H1 (cell line): ENCODE measurements around the gene AHRR. TPM values are rescaled to one million over a fixed set of nuclear protein-coding genes. Genes with fewer than 3 reads are reported as not detected.

Experiments
- CTCF ChIA-PET: fragments of 300-600 bp; sonication (Branson Sonifier 250); formaldehyde crosslinking; loops from one replicate; lab custom pipeline; 2021; ENCODE audit not compliant: partially characterized antibody; lab: Charles Lee
- POLR2A ChIA-PET: fragments of 300-600 bp; sonication (Branson Sonifier 250); formaldehyde crosslinking; loops from one replicate; lab custom pipeline; 2021; ENCODE audit warnings: inconsistent platforms; ENCODE audit not compliant: partially characterized antibody; lab: Charles Lee
- DNase-seq, 2 experiments: peaks; one replicate each; pipeline versions ENCODE4 v3.0.0 to v3.0.0-alpha.2; 2010 to 2022; ENCODE audit warnings: low spot score in 2 of 2, low read depth in 1 of 2, mixed read lengths in 1 of 2
- FAIRE-seq: peaks from 2 replicates; lab custom pipeline; 2011; peaks lifted over from hg19 to GRCh38; lab: Jason Lieb, UNC
- H2AFZ ChIP-seq: 2 replicates; pipeline ENCODE4 v1.8.1; 2012; ENCODE audit warnings: low read length, inconsistent platforms
- H2AK5ac ChIP-seq: 2 replicates; pipeline ENCODE4 v1.6.1; 2013; ENCODE audit warnings: low read depth, low read length
- H2BK120ac ChIP-seq: replicated peaks from 2 replicates; pipeline ENCODE3; 2013; ENCODE audit warnings: low read depth, low read length, inconsistent platforms
- H2BK12ac ChIP-seq: 2 replicates; pipeline ENCODE4 v1.6.1; 2013; ENCODE audit warnings: low read depth, low read length
- H2BK15ac ChIP-seq: 2 replicates; pipeline ENCODE4 v1.6.1; 2013; ENCODE audit warnings: low read length
- H2BK20ac ChIP-seq: 2 replicates; pipeline ENCODE4 v1.6.1; 2013; ENCODE audit warnings: low read length
- H2BK5ac ChIP-seq: 2 replicates; pipeline ENCODE4 v1.6.1; 2013; ENCODE audit warnings: low read depth, low read length
- H3K14ac ChIP-seq: 2 replicates; pipeline ENCODE4 v1.6.1; 2013; ENCODE audit warnings: inconsistent platforms; ENCODE audit not compliant: insufficient read length
- H3K18ac ChIP-seq: 2 replicates; pipeline ENCODE4 v1.6.1; 2013; ENCODE audit warnings: low read length; ENCODE audit errors: extremely low read depth
- H3K23ac ChIP-seq: 2 replicates; pipeline ENCODE4 v1.6.1; 2013; ENCODE audit warnings: inconsistent platforms; ENCODE audit not compliant: insufficient read length
- H3K23me2 ChIP-seq: 2 replicates; pipeline ENCODE4 v1.6.1; 2013; ENCODE audit warnings: low read depth, low read length
- H3K27ac ChIP-seq: 2 replicates; pipeline ENCODE4 v1.6.1; 2011; ENCODE audit warnings: low read depth, low read length, inconsistent platforms
- H3K27me3 ChIP-seq, 4 experiments: replicated peaks in 1 of 4; 1 replicate in 1 of 4; 2 replicates in 3 of 4; pipeline versions ENCODE4 v1.6.1 to v1.8.1; 2011 to 2013; ENCODE audit warnings: low read length in 3 of 4, mild to moderate bottlenecking in 3 of 4, inconsistent platforms in 2 of 4, mixed read lengths in 2 of 4, moderate library complexity in 1 of 4; ENCODE audit not compliant: control insufficient read depth in 3 of 4, insufficient read depth in 3 of 4; ENCODE audit errors: extremely low read depth in 1 of 4
- H3K36me3 ChIP-seq, 4 experiments: 2 replicates each; pipeline versions ENCODE4 v1.6.1 to v1.8.1; 2011 to 2013; ENCODE audit warnings: mild to moderate bottlenecking in 4 of 4, low read length in 3 of 4, moderate library complexity in 2 of 4, control low read depth in 1 of 4, inconsistent platforms in 1 of 4; ENCODE audit not compliant: insufficient read depth in 4 of 4, control insufficient read depth in 2 of 4
- H3K4ac ChIP-seq: replicated peaks from 2 replicates; pipeline ENCODE3; 2013; ENCODE audit warnings: low read length, low read depth, mixed read lengths, inconsistent platforms; ENCODE audit not compliant: insufficient read length
- H3K4me1 ChIP-seq, 4 experiments: replicated peaks in 1 of 4; 1 replicate in 1 of 4; 2 replicates in 3 of 4; pipeline versions ENCODE4 v1.6.1 to v1.8.1; 2011 to 2013; ENCODE audit warnings: low read length in 3 of 4, inconsistent platforms in 2 of 4, mixed read lengths in 1 of 4; ENCODE audit not compliant: insufficient read depth in 4 of 4, control insufficient read depth in 3 of 4
- H3K4me2 ChIP-seq, 2 experiments: 2 replicates each; pipeline versions ENCODE4 v1.6.1 to v1.8.1; 2011 to 2013; ENCODE audit warnings: low read depth in 2 of 2, low read length in 2 of 2, control low read depth in 1 of 2, inconsistent platforms in 1 of 2, mild to moderate bottlenecking in 1 of 2; ENCODE audit not compliant: insufficient read depth in 1 of 2
- H3K4me3 ChIP-seq, 4 experiments: fragments of 200-600, 300-600 bp in 1 of 4; sonication (generic), shearing (Covaris generic), sonication (Bioruptor Twin) in 1 of 4; 2 replicates each; pipeline versions ENCODE4 v1.5.1 to v1.8.1; 2011 to 2016; ENCODE audit warnings: low read length in 4 of 4, low read depth in 3 of 4, control low read depth in 2 of 4, inconsistent platforms in 2 of 4, mild to moderate bottlenecking in 2 of 4, mixed read lengths in 1 of 4, moderate library complexity in 1 of 4; ENCODE audit not compliant: insufficient read depth in 2 of 4; ENCODE audit errors: extremely low read depth in 1 of 4
- H3K56ac ChIP-seq: replicated peaks from 2 replicates; pipeline ENCODE3; 2013; ENCODE audit warnings: low read depth, mild to moderate bottlenecking, mixed read lengths, low read length, inconsistent platforms; ENCODE audit not compliant: insufficient read length
- H3K79me1 ChIP-seq: 2 replicates; pipeline ENCODE4 v1.6.1; 2013; ENCODE audit warnings: low read depth, low read length, control low read depth
- H3K79me2 ChIP-seq, 2 experiments: 2 replicates each; pipeline versions ENCODE4 v1.6.1 to v1.8.1; 2012 to 2013; ENCODE audit warnings: low read length in 2 of 2, mild to moderate bottlenecking in 2 of 2, inconsistent platforms in 1 of 2; ENCODE audit not compliant: insufficient read depth in 2 of 2, control insufficient read depth in 1 of 2
- H3K9ac ChIP-seq, 4 experiments: replicated peaks in 1 of 4; 1 replicate in 1 of 4; 2 replicates in 3 of 4; pipeline versions ENCODE4 v1.6.1 to v1.8.1; 2011 to 2013; ENCODE audit warnings: low read depth in 3 of 4, low read length in 3 of 4, control low read depth in 2 of 4, mild to moderate bottlenecking in 2 of 4, moderate library complexity in 2 of 4, inconsistent platforms in 1 of 4; ENCODE audit errors: extremely low read depth in 1 of 4
- H3K9me3 ChIP-seq, 2 experiments: 2 replicates each; pipeline versions ENCODE4 v1.6.1 to v1.8.1; 2012 to 2013; ENCODE audit warnings: mild to moderate bottlenecking in 2 of 2, moderate library complexity in 2 of 2, control low read depth in 1 of 2, inconsistent platforms in 1 of 2, low read depth in 1 of 2, low read length in 1 of 2, mixed read lengths in 1 of 2; ENCODE audit not compliant: insufficient read depth in 2 of 2
- H4K20me1 ChIP-seq, 2 experiments: replicated peaks in 1 of 2; 2 replicates each; pipeline versions ENCODE3 to v1.8.1; 2011 to 2013; ENCODE audit warnings: inconsistent platforms in 2 of 2, low read length in 2 of 2, mild to moderate bottlenecking in 1 of 2; ENCODE audit not compliant: insufficient read depth in 2 of 2, control insufficient read depth in 1 of 2
- H4K5ac ChIP-seq: 2 replicates; pipeline ENCODE4 v1.6.1; 2013; ENCODE audit warnings: low read length, low read depth, mixed read lengths, inconsistent platforms; ENCODE audit not compliant: insufficient read length
- H4K8ac ChIP-seq: 2 replicates; pipeline ENCODE4 v1.8.0; 2013; ENCODE audit warnings: mild to moderate bottlenecking, moderate library complexity, low read length, inconsistent platforms; ENCODE audit not compliant: insufficient read depth; ENCODE audit errors: extremely low read depth
- H4K91ac ChIP-seq: replicated peaks from 2 replicates; pipeline ENCODE3; 2013; ENCODE audit warnings: low read length, mixed read lengths, inconsistent platforms; ENCODE audit not compliant: insufficient read length
- CHD1 ChIP-seq: IDR thresholded peaks from 2 replicates; pipeline ENCODE4 v1.6.1; 2012; ENCODE audit warnings: low read depth, low read length, improper control_type of control experiment
- CTBP2 ChIP-seq: IDR thresholded peaks from 2 replicates; pipeline ENCODE4 v1.7.0; 2011; ENCODE audit warnings: borderline replicate concordance, mild to moderate bottlenecking, moderate library complexity, mixed read lengths, low read length; ENCODE audit not compliant: insufficient read depth, insufficient read length
- KDM1A ChIP-seq: fragments of 200-600, 300-600 bp; sonication (generic); IDR thresholded peaks from 2 replicates; pipeline ENCODE4 v1.7.1; 2016; ENCODE audit warnings: mild to moderate bottlenecking, low read length, borderline replicate concordance
- NRF1 ChIP-seq: IDR thresholded peaks from 2 replicates; pipeline ENCODE4 v1.6.1; 2011; ENCODE audit warnings: mild to moderate bottlenecking, low read depth, low read length, improper control_type of control experiment
- POLR2AphosphoS5 ChIP-seq: IDR thresholded peaks from 2 replicates; pipeline ENCODE4 v1.6.1; 2011; ENCODE audit warnings: low read depth, low read length
- RBBP5 ChIP-seq: IDR thresholded peaks from 2 replicates; pipeline ENCODE4 v1.7.1; 2012; ENCODE audit warnings: low read depth, mild to moderate bottlenecking, inconsistent platforms, low read length, moderate library complexity, borderline replicate concordance
- SIX5 ChIP-seq: IDR thresholded peaks from 2 replicates; pipeline ENCODE4 v1.6.1; 2011; ENCODE audit warnings: mild to moderate bottlenecking, low read depth, low read length
- SP1 ChIP-seq: IDR thresholded peaks from 2 replicates; pipeline ENCODE4 v1.6.1; 2011; ENCODE audit warnings: low read depth, low read length
- SP4 ChIP-seq: IDR thresholded peaks from 2 replicates; pipeline ENCODE4 v1.6.1; 2012; ENCODE audit warnings: low read length, inconsistent platforms
- SRF ChIP-seq: IDR thresholded peaks from 2 replicates; pipeline ENCODE4 v1.6.1; 2011; ENCODE audit warnings: mild to moderate bottlenecking, low read depth, low read length, moderate library complexity
- WGBS, 2 experiments: shearing (Covaris generic) in 1 of 2; methylation state at CpG; one replicate each; pipeline versions ENCODE4 v1.1.6 to v1.1.7; 2013 to 2015; ENCODE audit warnings: low lambda C conversion rate in 2 of 2, mixed read lengths in 2 of 2, inconsistent platforms in 1 of 2, low coverage in 1 of 2, missing lambda C conversion rate in 1 of 2; ENCODE audit not compliant: insufficient replicate concordance in 2 of 2, insufficient coverage in 1 of 2, insufficient read length in 1 of 2; ENCODE audit errors: extremely low coverage in 1 of 2, missing lambda C conversion rate in 1 of 2; 5-methylcytosine and 5-hydroxymethylcytosine counted together
- polyA plus RNA-seq, 7 experiments: library from polyadenylated mRNA; depleted of rRNA in 3 of 7; stranded (reverse) in 5 of 7; unstranded in 2 of 7; fragments of >200 nt in 5 of 7; fragments of 200-250 nt in 2 of 7; gene quantifications; 1 replicate in 5 of 7; 2 replicates in 1 of 7; 4 replicates in 1 of 7; pipeline versions ENCODE4 v1.2.1 to v1.2.3, GENCODE V29; 2011 to 2013; ENCODE audit warnings: missing spikeins in 2 of 7, mixed read lengths in 2 of 7
- total RNA-seq: library from RNA; stranded (reverse); fragmentation: NEBNext Ultra II Directional; extraction: Animal tissue kit (Norgen Biotek cat#: 25700); gene quantifications from 2 replicates; pipeline ENCODE4 v1.2.1, GENCODE V29; 2021

AHRR gene
- total and polyA plus RNA-seq, 2 of the 8 experiments (the other 6 are each of a cell fraction or from before 2014, with no cell fraction given): 0.41 to 0.80 TPM

- H2AK5ac ChIP-seq: no peak overlapping the region
- no peak overlapping the region for H3K23ac ChIP-seq
- no peak overlapping the region for H2BK20ac ChIP-seq
- ChIA-PET POLR2A (interaction anchor here (1.3 kb wide), 1 partner anchor 34 kb away, joined by 3 read pairs; no protein-coding TSS in a partner anchor), CTCF (interaction anchor here (0.6 to 9.7 kb wide), 11 partner anchors 9 to 227 kb away, joined by 3 to 99 read pairs (median 4); no protein-coding TSS in a partner anchor)
- no peak overlapping the region for H2BK5ac ChIP-seq
- no peak overlapping the region for H3K4me2 ChIP-seq
- H4K8ac ChIP-seq: no peak overlapping the region
- TF ChIP-seq CHD1 (no peak), SIX5 (no peak), CTBP2 (no peak), SRF (no peak), SP4 (no peak), RBBP5 (no peak), POLR2AphosphoS5 (no peak), KDM1A (no peak), NRF1 (no peak), SP1 (no peak)
- no peak overlapping the region for H3K14ac ChIP-seq
- H3K36me3 ChIP-seq: no peaks in the 10 kb centered on the region
- peaks cover 0 to 2% of the 10 kb centered on the region in 2 experiments for H4K20me1 ChIP-seq
- FAIRE-seq (no peak), DNase-seq (no peak)
- 92% methylated on average over 15 of the region's 16 CpGs; no CpG with 5 or more reads in 1 of the 2 experiments for WGBS, 2 experiments
- no peaks in the 10 kb centered on the region for H3K79me1 ChIP-seq
- H3K27ac ChIP-seq: no peak overlapping the region
- no peak overlapping the region for H3K9ac ChIP-seq
- H3K9me3 ChIP-seq: no peaks in the 10 kb centered on the region
- H3K23me2 ChIP-seq: no peaks in the 10 kb centered on the region
- H3K4ac ChIP-seq: no peak overlapping the region
- no peak overlapping the region for H3K4me3 ChIP-seq
- H2BK120ac ChIP-seq: no peak overlapping the region
- H3K18ac ChIP-seq: no peak overlapping the region
- peaks cover 0 to 3% (median 1%) of the 10 kb centered on the region in 4 experiments; a peak in 1 of 7 replicates for H3K4me1 ChIP-seq
- no peak overlapping the region for H2BK15ac ChIP-seq
- no peak overlapping the region for H4K91ac ChIP-seq
- H4K5ac ChIP-seq: no peak overlapping the region
- H2AFZ ChIP-seq: no peak overlapping the region
- H3K79me2 ChIP-seq: no peaks in the 10 kb centered on the region
- no peak overlapping the region for H3K56ac ChIP-seq
- no peak overlapping the region for H2BK12ac ChIP-seq
- no peaks in the 10 kb centered on the region for H3K27me3 ChIP-seq
These were observed 112.3 kb downstream of the AHRR start for GRCh38 chr5:433836-434235.
